HG03060 (cell line): ENCODE results near the gene RABGAP1L.

Source experiments
- ATAC-seq: cut with Tn5 transposase; IDR thresholded peaks from one replicate; pipeline ENCODE4 v1.9.1; 2021; ENCODE audit warnings: low read depth, moderate number of reproducible peaks; ENCODE audit not compliant: unreplicated experiment

The RABGAP1L gene

DNA sequence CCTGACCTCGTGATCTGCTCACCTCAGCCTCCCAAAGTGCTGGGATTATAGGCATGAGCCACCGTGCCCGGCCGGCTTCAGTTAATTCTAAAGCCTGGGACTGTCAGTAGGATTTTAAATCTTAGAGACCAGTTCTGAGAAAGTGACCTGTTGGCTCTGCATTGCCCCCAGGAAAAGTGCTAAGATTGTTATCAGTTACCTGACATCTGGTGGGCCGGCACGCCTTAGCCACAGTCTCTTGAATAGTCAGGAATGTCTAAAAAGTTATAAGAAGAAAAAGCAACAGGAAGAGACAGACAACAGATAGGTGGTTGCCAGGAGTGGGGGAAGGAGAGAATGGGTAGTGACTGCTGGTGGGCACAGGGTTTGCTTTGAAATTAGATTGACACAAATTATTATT, 35.1 kb downstream of the RABGAP1L start:
- no peak for ATAC-seq

DNA sequence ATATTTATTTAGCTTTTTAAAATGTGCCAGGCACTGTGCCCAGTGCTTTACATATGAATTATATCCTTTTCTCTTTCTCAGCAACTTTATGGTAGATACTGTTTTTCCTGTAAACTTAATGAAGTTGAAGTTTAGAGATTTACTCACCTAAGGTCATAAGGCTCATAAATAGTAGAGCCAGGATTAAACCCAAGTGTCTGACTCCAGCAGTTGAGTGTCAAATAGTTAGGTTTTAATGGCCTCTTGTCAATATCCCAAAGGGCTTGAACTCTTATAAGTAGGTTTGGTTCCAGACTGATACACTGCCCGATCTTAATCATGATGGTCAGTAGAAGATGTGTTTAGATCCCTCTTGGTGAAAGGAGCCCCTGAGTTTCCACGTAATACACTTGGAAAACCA, 37.8 kb downstream of the RABGAP1L start:
- ATAC-seq, result no peak

DNA sequence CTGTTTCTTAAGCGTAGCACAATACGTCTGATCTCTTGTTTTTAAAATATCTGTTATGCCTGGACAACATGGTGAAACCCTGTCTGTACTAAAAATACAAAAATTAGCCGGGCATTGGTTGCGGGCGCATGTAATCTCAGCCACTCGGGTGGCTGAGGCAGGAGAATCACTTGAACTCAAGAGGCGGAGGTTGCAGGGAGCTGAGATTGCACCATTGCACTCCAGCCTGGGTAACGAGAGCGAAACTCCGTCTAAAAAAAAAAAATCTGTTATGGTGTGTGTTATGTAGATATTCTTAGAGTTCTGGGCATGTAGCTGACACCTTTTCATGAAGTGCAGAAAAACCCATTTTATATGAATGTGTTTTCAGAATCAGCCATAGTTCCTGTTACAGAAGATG, 38.2 kb downstream of the RABGAP1L start:
- no peak for ATAC-seq

DNA sequence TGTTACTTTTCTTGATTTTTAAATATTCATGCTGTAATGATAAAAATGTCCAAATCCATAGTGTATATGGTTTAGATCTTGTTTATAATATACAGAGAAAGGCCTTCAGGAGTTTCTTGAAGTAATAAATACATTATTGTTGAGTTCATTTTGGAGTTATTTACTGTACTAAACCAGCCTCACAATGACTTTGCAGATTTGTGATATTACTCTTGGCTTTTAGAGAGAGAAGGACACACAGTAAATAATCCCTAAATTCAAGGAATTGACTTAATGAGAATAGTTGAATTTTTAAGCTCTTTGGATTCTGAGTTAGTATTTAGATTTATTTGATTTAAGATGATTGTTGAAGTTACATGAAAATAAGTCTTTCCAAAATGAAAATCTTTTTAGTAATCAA, 38.9 kb downstream of the RABGAP1L start:
- no peak for ATAC-seq

DNA sequence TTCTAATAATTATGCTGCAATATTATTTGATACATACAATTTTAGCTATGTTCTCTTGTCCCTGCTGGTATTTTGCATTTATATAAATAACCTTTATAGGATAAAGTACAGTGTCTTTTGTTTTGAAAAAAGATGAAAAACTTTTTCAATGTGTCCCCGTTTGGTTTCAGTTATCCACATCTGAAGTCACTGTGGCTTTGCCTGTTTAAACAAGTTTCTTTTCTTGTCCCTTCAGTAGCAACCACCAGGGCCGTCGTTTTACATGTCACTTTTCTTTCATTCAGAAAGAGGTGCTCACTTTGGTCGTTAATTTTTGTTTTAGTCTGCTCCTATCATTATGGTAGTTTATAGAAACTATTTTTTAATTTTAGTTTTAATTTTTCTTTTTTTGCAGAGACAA, 41.4 kb downstream of the RABGAP1L start:
- ATAC-seq, result no peak

DNA sequence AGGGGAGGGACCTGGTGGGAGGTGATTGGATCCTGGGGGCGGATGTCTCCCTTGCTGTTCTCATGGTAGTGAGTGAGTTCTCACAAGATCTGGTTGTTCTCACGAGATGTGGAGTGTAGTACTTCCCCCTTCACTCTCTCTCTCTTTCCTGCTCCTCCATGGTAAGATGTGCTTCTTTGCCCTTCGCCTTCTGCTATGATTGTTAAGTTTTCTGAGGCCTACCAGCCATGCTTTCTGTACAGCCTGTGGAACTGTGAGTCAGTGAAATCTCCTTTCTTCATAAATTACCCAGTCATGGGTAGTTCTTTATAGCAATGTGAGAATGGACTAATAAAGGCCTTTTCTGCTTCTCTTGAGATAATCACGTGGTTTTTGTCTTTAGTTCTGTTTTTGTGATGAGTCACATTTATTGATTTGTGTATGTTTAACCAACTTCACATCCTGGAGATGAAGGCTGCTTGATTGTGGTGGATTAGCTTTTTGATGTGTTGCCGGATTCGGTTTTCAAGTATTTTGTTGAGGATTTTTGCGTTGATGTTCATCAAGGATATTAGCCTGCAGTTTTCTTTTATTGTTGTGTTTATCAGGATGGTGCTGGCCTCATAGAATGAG, 45.5 kb downstream of the RABGAP1L start:
- no peak for ATAC-seq

DNA sequence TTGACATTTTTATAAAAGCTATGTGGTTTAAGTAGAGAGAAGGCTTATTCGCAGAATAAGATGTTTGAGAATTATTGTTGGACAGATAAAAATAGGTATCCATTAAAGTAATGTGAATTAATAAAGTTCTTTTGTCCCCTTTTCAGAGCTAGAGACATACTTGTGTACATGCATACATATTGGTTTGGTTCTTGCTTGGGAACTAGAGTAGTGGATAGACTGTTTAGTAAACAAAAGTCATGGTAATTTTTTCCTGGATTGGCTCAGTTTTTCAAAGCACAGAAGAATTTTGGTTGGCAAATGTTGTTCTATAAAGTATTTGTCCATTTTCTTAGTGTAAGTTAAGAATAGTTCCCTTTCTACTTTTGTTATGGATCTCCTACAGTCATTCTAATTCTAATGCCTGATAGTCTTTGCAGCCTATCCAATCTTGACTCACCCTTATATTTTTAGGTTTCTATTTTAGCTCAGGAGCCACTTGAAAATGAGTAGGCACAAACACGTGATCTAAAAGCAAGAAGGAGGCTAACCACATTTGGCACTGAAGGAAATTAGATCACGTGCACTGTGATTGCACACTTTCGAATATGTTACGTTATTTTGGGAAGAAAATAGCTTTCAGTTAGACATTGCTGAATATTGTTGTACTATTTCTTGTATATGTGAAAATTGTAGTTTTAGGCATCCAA, 47.0 kb downstream of the RABGAP1L start:
- ATAC-seq, result no peak

DNA sequence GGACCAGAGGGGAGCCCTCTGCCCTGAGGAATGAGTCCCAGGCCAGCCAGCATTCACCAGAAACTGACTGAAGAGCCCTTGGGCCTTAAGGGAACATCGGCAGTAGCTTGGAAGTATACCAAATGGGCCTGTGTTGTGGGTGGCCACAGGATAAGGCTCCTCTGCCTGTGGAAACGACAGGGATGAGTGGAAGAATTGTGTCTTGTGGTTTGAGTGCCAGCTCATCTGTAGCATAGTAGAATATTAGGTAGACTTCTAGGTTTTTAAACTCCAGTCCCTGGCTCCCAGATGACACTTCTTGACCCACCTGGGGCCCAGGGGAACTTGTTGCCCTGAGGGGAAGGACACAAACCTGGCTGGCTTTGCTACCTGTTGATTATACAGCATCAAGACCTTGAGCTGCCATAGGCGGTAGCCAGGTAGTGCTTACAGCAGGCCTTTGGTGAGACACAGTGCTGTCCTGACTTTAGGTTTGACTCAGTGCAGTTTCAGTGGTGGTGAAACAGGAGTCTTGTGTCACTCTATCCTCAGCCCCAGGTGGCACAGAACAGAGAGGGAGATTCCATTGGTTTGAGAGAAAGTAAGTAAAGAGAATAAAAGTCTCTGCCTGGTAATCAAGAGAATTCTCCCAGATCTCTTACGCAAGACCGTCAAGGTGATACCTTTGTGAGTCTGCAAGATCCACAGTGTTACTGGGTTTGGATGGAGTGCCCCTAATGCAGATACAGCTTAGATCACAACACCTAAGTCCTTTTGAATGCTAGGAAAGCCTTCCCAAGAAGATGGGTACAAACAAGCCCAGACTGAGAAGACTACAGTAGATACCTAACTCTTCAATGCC, 50.2 kb downstream of the RABGAP1L start:
- ATAC-seq, result peak; percentile 74

DNA sequence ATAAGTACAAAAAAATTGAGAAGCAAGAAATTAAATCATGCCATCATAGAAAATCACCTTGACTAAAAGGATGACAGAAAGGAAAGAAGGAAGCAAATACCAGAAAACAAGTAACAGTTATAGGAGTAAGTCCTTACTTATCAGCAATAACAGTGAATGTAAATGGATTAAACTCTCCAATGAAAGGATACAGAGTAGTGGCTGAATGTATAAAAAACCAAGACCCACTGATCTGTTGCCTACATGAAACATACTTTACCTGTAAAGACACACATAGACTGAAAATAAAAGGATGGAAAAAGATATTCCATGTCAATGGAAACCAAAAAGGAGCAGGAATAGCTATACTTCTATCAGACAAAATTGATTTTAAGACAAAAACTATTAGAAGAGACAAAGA, 52.2 kb downstream of the RABGAP1L start:
- no peak for ATAC-seq

DNA sequence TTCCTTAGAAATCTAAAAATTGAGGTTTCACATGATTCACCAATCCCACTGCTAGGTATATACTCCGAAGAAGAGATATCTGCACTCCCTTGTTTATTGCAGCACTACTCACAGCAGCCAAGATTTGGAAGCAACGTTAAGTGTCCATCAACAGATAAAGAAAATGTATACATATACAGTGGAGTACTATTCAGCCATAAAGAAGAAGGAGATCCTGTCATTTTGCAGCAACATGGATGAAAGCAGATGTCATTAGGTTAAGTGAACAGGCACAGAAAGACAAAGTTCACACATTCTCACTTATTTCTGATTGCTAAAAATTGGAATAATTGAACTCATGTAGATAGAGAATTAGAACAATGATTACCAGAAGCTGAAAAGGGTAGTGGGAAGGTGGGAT, 56.4 kb downstream of the RABGAP1L start:
- no peak for ATAC-seq

DNA sequence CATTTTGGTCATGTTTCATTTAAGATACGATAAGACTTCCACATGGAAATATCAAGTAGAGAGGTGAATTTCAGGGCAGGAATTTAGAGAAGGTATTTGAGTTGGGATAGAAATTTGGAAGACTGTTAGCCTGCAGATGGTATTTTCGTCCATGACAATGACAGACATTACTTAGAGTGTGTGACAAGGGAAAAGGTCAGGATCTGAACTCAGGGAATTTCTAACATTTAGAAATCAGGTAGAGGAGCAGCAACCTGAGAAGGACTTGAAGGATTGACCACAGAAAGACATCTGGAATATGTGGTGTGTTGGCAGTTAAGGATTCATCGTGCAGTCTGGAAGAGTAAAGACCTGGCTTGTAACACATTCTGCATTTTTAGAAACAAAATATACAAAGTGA, 57.9 kb downstream of the RABGAP1L start:
- ATAC-seq, result no peak

DNA sequence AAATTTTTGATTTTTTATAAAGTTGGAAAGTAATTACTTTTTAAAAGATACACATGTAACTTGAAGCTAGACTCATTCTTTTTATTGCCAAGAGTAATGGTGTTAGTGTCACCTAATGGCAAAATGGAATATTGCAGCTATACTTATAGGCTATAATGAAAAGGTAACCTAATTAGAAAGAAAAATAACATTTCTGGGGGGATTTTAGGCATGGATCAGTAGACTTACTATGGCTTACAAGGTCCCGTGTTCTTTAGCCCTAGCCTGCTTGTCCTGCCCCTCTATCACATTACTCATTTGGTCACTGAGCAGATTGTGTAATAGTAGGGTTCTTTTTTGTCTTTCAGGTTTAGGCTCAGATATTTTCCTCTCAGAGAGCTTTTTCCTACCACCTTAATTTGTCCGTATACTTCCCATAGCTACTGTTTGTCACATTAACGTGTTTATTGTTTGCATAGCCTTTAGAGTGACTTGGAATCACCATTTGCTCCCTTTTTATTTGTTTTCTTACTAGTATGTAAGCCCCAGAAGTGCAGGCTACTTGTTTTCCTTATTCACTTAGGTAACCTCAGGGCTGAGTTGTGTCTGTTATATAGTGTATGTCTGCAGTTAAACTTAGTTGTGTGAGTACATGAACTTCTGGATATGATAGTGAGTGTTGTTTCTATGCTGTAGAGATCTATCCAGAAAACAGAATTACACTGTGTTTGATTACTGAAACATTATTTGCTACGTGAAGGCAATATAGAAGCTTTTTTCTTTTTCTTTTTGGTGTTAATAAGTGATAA, 58.7 kb downstream of the RABGAP1L start:
- no peak for ATAC-seq

DNA sequence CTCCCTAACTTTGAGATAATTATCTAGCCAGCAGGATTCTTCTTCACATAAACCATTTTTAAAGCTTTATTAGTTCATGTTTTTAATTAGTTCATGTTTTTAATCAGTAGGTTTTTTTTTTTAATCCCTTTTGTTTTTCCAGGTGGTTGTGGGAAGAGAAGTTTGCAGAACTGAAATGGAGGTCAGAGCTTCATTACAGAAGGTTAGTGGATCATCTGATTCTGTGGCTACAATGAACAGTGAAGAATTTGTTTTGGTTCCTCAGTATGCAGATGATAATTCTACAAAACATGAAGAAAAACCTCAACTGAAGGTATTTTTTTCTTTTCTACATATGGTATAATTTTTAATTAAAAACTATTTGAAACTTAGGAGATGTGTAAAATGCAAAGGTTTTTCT, 59.7 kb downstream of the RABGAP1L start:
- ATAC-seq, result no peak

DNA sequence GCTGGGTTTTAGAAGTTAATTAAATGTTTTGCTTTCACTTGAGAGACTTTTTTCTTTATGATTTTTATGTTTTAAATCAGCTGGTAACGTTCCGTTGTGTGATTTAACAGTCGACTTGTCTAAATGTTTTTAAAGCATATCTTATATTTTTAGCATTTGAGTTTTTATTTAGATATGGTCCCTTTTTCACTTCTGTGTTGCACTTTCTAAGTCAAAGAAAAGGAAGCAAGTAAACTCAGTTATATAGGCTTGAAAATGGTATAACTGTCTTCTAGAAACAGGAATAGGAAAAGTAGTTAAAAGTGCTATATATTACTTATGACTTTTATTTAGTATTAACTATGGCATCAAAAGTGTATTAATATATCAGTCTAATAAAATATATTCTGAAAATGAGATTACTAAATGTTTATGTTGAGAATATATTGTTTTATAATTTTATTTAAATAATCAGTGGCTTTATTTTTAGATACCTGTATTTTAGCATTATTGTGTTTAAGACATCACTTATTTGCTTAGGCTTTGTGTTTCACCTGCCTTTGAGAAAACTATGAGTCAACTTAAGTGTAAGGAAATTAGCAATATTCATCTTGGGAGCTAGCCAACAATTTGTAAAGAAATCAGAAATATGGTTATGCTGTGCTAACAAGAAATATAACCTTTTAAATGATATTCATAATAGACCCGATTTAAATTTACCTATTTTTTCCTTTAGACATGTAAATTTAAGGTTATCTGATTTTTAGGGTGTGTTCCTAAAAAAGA, 60.5 kb downstream of the RABGAP1L start:
- ATAC-seq, result no peak

DNA sequence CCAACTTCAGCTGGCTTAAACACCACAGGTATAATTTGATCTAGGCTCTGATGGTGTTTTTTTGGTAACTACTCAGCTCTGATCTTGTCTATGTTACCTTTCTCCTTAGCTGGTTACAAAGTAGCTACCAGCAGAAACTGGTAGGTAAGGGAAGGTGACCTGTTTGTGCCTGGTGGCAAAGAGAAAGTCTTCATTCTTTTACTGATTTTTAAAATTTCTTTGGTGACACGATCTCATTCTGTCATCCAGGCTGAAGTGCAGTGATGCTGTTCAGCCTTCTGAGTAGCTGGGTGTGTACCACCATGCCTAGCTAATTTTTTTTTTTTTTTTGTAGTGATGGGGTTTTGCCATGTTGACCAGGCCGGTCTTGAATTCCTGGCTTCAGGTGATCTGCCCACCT, 62.4 kb downstream of the RABGAP1L start:
- no peak for ATAC-seq

DNA sequence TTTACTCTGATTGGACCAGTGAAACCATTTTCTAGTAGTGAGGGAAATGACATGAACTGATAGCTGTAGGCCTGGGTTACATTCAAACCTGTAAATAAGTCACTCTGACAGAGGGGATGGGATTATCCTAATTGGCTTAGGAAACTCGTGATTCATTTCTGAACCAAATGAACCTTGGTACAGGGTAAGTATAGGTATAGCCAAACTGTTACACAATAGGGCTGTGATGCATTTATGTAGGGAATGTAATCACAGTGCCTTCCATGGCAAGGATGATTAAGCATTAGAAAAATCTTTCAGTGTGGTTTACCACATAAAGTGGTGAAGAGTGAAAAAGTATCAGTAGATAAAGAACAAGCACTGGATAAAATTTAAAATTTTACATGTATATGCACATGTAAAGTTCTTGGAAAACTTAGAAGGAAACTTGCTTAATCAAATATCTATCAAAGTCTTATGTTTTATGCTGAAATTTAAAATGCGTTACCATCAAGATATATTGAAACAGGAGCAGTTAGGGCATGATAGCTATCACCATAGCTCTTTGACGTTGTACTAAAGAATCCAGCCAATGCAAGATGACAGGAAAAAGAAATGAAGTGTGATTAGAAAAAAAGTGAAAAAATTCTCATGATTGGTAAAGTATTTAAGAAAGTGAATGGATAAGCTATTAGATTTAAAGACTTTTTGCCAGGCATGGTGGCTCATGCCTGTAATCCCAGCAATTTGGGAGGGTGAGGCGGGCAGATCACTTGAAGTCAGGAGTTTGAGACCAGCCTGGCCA, 63.0 kb downstream of the RABGAP1L start:
- no peak for ATAC-seq

DNA sequence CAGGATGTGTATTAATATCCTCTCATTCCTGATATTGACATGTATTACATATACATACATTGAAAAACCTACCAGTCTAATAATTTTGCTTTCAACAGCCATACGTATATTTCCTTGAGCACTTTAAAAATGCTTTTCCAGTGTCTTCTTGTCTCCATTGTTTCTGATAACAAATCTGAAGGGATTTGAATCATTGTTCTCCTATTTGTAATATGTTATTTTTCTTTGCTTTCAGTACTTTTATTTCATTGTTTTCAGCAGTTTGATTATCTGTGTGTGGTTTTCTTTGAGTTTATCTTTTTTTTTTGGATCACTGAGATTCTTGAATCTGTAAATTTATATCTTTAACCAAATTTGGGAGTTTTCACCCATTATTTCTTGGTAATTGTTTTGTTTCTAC, 65.3 kb downstream of the RABGAP1L start:
- no peak for ATAC-seq

DNA sequence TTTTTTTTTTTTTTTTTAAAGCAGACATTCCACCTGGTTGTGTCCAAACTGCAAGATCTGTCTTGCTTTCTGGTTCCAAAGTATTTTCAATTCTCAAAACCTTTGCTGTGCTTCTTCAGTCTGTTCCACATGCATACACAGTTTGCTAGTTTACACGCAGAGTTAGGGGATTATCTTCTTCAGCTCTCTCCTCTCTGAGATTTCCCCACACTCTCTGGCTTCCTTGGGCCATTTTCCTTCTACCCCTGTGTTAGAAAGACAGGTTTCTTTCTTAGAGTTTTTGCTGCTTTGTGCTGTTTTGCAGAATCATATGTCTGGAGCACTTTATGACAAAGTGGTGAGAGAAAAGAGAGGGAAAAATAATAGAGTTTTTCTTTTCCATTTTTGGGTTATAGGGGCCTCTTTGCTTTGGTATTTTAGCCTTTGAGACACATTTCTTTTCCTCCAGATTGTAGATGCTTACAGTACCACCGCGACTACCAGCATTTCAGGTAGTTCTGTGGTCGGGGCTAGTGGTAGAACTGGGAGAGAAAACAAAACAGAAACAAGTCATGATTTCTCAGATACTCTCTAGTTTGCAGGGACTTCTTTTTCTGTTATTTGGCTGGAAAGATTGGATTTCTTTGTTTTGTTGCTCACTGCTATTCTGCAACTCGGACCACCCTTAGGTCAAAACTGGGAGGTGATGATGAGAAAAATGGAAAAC, 66.3 kb downstream of the RABGAP1L start:
- ATAC-seq, result no peak

DNA sequence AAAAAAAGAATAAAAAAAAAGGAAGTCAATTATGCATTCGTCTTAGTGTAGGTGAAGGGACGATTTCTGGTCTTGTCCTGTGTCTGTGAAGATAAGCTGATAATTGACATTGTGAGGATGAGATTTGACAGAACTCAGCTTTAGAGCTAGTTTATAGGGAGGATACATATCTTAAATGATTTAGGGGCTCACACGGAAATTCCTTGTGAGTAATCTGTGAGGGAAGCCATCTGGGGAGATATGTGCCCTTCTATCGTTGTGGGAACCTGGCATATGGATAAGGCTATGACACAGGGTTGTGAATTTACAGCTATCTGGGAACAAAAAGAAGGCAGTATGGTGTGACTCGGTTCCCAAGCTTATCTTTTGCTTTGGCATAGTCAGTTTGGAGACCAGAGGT, 71.1 kb downstream of the RABGAP1L start:
- no peak for ATAC-seq
